Stimulated activated CD4-positive, alpha-beta T cell treated with anti-CD3 and anti-CD28 coated beads, Interleukin-1b, Interleukin-23, amount 100 ng/mL, for 1 hour (primary cell): ENCODE data around the gene PSMB5.

Source experiments
- DNase-seq, 2 donors: peaks; one replicate each; pipeline ENCODE4 v3.0.0-alpha.2; 2020; ENCODE audit warnings: low read depth in 2 of 2

PSMB5 gene

DNA sequence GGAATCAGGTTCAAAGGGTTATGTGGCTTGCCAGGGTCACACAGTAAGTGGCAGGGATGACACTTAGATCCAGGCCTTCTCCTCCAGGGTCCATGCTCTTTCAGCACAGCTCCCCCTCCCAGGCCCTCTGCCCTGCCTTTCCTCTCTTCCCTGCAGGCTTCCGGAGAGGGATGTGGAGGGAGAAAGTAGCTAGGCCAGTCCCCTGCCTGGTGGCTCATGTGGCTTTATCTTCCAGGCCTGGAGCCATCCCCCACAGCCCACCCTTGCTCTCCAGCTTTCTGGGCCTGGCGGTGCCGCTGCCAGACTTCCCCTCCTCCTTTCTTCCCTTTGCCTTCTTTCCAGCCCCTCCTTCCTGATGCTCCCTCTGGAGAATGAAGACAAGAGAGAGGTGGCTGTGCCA is 9.1 kb upstream of the PSMB5 start:
- DNase-seq = no peak

DNA sequence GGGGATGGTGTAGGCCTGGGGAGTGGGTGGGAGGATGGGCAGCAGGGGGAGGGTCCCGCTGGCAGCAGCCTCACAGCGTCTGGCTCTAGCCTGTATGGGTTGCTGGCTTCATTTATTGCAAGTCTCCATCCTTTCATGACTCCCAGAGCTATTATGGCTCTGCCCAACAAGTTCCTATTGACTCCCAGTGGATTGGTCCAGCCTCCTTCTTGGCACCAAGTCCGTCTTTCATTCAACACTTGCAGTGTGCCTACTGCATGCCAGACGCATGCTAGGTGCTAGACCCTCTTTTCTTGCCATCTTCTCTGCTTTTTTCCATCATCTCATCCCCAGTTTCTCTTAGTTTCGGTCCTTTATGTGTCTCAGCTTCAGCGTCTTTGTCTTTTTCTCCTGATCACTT is 8.4 kb upstream of the PSMB5 start:
- DNase-seq = no peak

DNA sequence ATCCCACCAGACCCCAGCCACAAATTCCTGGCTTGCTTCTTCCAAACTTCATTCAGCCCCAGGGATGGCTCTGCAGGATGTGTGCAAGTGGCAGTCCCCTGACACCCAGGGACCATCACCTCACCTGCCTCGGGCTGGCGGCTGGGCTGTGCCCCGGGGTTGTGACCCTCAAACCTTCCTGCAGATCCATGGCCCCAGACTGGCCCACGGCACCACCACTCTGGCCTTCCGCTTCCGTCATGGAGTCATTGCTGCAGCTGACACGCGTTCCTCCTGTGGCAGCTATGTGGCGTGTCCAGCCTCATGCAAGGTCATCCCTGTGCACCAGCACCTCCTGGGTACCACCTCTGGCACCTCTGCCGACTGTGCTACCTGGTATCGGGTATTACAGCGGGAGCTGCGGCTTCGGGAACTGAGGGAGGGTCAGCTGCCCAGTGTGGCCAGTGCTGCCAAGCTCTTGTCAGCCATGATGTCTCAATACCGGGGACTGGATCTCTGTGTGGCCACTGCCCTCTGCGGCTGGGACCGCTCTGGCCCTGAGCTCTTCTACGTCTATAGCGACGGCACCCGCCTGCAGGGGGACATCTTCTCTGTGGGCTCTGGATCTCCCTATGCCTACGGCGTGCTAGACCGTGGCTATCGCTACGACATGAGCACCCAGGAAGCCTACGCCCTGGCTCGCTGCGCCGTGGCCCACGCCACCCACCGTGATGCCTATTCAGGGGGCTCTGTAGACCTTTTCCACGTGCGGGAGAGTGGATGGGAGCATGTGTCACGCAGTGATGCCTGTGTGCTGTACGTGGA is 7.7 kb upstream of the PSMB5 start, which contains the start of gene PSMB11:
PSMB11 (plus strand) TSS at position 51 of the 804 bp plus-strand sequence; CDS start at position 65, 14 bp downstream.
- no peak for DNase-seq

DNA sequence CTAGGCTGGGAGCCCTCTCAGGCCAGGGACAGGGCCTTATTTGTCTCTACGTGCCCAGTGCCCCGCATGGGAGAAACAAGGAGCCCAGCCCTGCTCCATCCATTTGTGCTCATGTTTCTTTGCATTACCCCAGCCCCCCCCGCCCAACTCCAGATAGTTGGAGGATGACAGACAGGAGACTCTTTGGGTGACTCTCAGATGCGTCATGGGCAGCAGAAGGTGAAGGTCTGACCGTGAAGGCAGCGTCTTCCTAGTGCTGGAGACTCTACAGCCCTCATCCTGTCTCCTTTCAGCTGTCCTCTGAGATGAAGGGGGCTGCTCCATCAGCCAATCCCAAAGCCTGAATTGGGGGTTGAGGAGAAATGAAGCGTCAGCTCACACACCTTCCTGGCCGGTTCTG is 7.0 kb upstream of the PSMB5 start:
- DNase-seq = no peak

DNA sequence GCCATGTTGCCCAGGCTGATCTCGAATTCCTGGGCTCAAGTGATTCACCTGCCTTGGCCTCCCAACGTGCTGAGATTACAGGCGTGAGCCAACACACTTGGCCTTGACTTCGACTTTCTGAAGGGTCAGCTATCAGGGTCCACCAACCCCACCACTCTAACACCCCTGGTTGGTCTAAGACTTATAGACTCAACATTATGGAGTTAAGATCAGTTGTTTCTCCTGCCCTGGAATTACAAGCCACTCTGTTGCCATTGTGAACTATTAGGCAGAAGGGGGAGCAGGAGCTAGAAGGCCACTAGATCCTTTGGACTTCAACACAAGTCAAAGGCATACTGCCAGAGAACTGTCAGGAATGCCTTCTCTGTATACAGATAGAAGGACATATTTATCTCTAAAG is 5.4 kb upstream of the PSMB5 start:
- no peak for DNase-seq

DNA sequence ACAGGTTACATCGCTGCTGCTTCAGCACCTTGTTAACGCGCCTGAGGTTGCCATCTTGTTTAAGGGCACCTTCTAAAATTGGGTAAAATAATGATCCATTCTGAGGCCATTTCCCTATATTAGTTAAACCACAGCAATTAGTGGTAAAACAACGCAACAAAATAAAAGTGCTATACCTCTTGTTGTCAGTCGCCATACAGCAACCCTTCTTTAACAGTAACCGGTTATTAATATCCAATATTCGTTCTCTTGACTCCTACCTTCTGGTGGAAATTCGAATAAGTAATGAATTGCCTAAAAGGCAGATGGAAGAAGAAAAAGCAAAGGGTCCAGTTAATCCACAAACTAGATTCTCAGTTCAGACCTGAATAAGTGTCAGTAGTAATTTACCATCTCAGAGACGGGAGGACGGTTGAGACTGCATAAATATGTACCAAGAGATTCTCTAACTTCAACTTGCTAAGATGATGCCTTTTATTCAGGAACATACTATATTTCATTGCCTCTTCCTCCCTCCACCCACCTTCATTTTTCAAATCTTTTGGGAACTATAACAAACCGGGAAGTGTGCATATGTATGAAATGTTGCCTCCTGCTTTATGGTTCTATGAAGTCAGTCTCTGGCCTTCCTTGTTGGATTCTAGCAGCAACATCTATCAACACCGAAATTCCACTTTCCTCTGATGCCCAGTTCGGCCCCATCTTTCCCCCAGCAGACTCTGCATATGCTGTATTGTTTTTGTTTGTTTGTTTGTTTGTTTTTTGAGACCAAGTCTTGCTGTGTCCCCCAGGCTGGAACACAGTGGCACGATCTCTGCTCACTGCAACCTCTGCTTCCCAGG is 824 bp upstream of the PSMB5 start:
- no peak for DNase-seq

DNA sequence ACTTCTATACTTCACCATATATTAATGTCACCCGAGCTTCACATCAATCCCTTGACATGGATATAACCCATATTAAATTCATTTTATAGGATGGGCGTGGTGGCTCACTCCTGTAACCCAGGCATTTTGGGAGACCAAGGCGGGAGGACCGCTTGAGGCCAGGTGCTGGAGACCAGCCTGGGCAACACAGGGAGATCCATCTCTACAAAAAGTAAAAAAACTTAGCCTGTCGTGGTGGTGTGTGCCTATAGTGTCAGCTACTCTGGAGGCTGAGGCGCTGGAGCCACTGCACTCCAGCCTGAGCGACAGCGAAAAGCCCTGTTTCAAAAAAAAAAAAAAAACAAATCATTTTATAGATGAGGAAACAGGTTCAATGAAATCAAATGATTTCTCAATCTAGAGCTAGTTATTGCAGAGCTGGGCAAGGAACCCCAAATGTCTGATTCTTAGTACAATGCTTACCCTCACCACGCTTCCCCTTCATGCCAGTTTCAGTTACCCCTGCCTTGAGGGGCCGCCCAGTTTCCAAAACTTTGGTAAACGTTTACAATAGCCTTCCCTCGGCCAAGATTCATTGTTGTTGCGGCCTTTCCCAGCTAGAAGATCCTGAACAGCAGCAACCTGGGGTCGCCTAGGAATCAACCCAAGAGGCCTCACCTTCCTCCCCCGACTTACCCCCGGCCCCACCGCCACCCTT is 751 bp downstream of the PSMB5 start:
- no peak for DNase-seq

DNA sequence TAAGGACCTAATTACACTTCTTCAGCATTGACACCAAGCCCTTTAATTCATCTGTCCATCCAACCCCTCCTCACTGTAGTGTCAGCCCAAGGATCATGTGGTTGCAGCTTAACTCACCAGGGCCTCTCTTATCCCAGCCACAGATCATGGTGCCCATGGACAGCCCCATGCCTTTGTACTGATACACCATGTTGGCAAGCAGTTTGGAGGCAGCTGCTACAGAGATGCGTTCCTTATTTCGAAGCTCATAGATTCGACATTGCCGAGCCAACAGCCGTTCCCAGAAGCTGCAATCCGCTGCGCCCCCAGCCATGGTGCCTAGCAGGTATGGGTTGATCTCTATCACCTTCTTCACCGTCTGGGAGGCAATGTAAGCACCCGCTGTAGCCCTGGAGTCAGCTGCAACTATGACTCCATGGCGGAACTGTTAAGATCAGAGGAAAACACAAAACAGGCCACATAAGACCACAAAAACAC is 1.4 kb downstream of the PSMB5 start:
- DNase-seq = no peak

DNA sequence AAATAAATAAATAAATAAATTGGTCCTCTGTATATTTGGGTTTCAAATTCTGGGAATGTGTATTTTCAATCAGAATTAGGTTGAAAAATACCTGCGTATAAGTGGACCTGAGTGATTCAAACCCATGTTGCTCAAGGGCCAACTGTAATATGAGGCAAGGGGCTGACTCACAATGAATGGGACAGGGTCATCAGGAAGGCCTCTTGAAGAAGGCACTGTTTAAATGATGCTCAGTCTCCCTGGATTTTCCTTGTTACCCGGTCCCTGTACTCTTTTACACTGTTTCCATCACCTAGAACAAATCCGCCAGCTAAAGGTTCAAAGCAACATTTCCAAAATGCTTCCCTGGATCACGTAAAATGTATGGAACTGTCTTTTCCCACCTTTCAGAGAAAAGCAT is 3.8 kb downstream of the PSMB5 start:
- DNase-seq = no peak

DNA sequence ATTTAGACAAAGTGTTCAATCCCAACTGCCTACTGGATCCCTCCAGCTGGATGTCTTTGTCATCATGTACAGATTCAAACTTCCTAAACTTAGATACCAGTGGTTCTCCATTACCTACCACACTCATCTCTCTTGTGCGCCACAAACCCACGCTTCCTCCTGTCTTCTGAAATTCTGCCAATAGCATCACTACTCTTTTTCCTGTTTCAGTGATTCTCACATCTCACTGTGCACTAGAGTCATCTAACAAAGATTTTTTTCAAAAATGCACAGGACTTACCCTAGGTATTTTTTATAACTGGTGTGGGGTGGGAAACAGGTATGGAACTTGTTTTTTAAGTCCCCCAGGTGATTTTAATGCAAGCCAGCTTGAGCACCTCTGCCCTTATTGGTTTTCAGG is 5.9 kb downstream of the PSMB5 start:
- no peak for DNase-seq

DNA sequence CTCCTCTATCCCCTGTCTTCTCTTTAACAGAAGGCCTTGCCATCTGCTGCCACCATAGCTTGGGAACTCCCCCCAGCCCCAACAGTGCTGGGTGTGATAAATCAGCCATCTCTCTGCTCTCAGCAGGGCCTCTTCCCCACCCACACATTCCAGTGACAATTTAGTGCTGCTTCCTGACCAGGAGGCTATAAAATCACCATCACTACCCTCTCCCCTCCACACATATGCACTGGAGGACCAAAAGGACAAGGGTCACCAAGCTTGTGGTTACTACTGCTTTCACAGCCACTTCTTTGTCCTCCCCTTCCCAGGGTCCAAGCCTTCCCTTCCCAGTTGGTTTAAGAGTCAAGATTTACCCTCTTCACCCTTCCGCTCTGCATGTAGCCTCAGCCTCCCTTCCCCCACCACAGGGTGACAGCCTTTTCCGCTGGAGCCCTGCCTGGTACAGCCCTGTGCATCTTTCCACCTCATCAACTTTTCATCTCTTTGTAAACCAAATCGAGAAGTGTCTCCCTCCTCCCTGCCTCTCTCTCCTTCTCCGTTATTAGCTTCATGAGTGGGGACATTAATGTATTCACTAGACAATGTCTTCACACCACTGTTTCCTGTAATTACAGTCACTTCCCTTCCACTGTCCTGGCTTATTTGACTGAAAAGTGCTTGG is 9.4 kb downstream of the PSMB5 start:
- DNase-seq = no peak

DNA sequence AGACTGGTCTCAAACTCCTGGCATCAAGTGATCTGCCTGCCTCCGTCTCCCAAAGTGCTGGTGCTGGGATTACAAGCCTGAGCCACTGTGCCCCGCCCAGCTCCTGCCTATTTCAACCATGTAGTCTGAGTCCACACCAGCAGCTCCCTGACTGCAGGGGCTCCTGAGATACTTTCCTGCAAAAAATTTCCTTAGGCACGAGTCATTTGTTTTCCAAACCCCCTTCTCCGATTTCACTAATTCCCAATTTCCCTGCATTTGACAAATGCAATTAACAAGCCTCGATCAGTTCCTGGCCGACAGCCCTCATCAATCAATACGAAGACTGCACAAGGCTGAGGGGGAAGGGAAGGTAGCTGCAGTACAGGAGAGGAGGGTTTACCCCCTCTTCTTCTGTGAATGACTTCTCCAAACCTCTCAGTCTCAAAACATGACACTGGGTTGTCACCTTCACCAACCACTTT is 10.1 kb downstream of the PSMB5 start:
- no peak for DNase-seq

DNA sequence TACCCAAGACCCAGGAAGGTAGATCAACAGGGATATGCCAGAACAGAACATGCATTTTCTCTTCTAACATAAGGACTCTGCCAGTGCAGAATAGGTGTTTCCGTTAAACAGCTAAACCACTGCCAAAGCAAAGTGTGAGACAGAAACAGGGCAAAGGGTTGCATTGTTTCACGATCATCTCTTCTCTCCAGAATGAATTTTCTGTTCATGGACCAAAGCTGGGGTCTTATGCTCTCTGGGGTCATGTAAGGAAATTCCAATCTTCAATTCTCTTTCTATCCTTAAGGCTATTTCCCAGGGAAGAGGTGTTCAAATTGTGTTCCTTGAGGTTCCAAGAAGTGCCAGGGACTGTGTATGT is 10.9 kb downstream of the PSMB5 start:
- no peak for DNase-seq

DNA sequence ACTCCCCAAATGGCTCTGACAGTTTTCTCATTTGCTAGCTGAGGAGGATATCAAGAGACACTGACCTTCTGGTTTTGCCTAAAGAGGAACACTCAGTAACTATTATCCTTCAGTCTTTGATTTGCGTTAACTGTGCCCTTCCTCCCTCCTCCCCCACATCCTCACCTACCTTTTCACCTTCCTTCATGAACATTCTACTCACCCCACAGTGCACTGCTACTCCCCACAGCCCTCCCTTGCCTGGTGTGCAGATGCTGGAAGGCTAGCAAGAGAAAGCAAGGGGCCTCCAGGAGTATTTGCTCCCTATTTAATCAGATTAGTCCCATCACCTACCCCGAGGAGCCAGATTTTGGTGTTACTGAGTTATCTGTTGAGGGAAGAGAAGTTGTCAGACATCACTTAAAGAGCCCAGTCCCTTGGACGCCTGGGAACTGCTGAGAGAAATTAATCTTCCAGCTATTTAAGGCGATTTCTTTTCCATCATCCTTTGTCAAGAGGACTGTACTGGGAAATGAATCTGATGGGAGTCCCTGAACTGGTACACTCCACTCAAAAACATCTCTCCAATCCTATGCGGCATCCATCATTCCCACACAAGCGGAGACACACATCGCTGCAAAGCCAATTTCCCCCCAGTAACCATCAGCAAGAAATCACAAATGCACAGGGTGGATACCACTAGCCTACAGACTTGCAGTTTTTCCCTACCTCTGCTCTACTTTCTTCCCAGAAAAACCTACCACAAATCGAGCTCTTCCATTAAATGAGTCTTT is 11.5 kb downstream of the PSMB5 start:
- DNase-seq = no peak

DNA sequence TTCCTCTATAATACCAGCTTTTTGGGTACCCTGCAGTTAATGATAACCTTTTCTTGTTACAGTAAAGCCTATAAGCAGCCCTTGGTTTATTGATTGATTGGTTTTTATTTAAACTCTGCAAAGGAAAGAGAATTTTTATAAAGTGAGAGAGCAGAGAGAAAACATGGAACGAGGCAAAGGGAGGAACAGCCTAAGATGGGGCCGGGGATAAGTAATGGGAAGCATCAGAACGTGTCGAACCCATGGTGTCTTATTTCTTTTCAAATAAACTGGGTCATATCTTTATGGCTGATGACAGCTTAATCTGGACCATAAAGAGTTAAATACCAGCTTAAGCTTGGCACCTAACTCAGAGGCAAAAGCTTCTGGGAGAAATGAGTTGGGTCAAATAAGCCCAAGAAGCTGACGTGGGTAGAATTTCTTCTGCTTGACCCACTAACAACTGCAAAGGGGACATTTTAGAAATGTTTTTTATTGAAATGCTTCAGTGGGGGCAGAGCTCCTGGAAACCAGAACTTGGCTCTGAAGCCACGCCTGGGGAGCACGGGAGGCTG is 12.7 kb downstream of the PSMB5 start:
- DNase-seq = no peak

DNA sequence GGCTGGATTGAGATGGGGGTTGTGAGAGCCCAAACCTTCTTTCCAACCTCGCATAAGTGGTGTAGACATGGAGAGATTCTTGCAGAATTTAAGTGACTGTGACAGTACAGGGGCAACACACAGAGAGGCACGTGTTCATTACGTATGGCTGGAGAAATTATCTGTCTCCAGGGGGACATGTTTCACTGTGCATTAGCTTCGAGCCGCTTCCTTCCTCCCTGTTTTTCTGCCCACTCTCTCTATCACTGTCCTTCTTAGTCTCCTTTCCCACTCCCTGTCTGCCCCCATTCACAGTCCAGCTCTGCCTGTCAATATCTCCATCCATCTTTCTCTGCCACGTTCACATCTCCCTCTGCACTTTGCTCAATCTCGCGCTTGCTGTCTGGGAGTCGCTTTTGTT is 13.3 kb downstream of the PSMB5 start:
- DNase-seq = no peak

DNA sequence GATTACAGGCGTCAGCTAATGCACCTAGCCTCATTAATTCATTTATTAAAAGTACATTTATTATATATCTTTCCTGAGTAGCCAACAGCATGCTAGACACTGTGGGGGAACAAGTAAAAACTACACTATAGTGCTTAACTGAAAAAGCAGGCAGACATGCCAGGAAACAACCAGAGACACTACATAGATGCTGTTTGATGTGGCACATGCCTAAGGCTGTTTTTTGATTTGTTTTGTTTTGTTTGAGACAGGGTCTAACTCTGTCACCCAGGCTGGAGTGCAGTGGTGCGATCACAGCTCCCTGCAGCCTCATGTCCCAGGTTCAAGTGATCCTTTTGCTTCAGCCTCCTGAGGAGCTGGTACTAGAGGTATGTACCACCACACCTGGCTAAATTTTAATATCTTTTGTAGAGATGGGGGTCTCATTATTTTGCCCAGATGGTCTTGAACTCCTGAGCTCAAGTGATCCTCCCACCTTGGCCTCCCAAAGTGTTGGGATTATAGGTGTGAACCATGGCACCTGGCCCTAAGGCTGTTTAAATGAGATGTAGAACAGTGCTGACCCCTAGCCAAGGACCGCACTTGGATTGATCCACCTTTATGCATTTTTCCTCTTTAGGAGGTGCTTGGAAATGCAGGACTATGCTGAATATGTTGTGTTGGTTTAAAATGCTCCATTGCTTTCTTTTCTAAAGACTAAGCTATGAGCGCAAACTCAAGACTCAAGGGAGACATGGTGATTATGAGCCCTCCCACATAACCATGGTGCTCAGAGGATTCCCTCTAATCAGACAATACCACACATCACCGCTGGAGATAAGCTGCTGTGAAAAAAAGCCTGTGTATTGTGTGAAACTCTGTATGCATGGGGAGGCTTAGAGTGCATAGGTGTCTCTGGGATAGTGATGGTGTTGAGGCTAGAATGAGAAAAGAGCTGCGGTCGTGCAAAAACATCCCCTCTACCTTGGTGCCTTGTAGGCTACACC is 14.3 kb downstream of the PSMB5 start:
- DNase-seq = no peak

DNA sequence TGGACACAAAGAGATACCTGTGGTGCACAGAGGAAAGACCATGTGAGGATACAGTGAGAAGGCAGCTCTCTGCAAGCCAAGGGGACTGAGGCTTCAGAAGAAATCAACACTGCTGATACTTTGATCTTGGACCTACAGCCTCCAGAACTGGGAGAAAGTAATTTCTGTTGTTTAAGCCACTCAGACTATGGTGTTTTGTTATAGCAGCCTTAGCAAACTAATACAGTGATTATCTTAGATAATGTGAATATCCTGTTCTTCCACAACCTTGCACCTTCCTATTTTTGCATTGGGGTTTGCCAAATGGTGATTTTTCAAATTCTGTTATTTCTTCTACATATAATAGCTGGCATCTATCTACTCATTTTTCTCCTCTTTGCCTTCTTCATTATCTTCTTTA is 16.6 kb downstream of the PSMB5 start:
- no peak for DNase-seq

DNA sequence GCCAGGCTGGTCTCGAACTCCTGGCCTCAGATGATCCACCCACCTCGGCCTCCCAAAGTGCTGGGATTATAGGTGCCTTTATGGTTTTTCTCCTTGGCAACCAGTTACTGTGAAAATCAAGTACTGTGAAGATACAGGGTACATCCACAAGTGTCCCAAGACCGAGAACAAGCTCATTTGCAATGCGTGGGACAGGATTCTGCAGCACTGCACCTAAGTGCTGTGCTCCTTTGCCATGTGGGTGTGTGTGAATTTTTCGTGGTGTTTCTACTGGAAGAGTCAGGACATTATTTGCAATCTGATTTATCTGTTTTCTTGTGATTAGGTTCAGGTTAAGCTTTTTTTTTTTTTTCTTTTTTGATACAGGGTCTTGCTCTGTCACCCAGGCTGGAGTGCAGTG is 17.6 kb downstream of the PSMB5 start:
- DNase-seq = no peak
